Neural cell (in vitro differentiated cells): ENCODE measurements around the gene CBLB. TPM values are rescaled to one million over a fixed set of nuclear protein-coding genes. Genes with fewer than 3 reads are reported as not detected.

Experiments
- H2AFZ ChIP-seq: fragments of 200-600, 300-800 bp; sonication (generic), shearing (Covaris generic); 2 replicates; pipeline ENCODE4 v1.6.0; 2014; ENCODE audit warnings: low read depth, mild to moderate bottlenecking, antibody characterized with exemption, low read length, moderate library complexity
- H3F3A ChIP-seq: fragments of 200-600 bp; shearing (Covaris generic); 2 replicates; pipeline ENCODE4 v1.6.1; 2016; ENCODE audit warnings: mild to moderate bottlenecking, moderate library complexity, mixed read lengths, antibody characterized with exemption, low read length; ENCODE audit not compliant: insufficient read depth, poor library complexity, severe bottlenecking
- H3K27ac ChIP-seq: fragments of 200-600, 300-800 bp; sonication (generic), shearing (Covaris generic); 2 replicates; pipeline ENCODE4 v1.5.1; 2014; ENCODE audit warnings: mild to moderate bottlenecking, low read length, moderate library complexity
- H3K27me3 ChIP-seq: fragments of 300-800, 200-600 bp; sonication (generic), shearing (Covaris generic); 2 replicates; pipeline ENCODE4 v1.6.0; 2014; ENCODE audit warnings: mild to moderate bottlenecking, low read depth, low read length, moderate library complexity; ENCODE audit not compliant: insufficient read depth
- H3K36me3 ChIP-seq: fragments of 300-800, 200-600 bp; sonication (generic), shearing (Covaris generic); 2 replicates; pipeline ENCODE4 v1.5.1; 2014; ENCODE audit warnings: mild to moderate bottlenecking, antibody characterized with exemption, low read length, moderate library complexity; ENCODE audit not compliant: insufficient read depth
- H3K4me2 ChIP-seq: fragments of 300-800, 200-600 bp; sonication (generic), shearing (Covaris generic); 2 replicates; pipeline ENCODE4 v1.6.0; 2014; ENCODE audit warnings: mild to moderate bottlenecking, low read length
- H3K4me3 ChIP-seq: fragments of 300-800, 200-600 bp; sonication (generic), shearing (Covaris generic); 2 replicates; pipeline ENCODE4 v1.5.1; 2014; ENCODE audit warnings: mild to moderate bottlenecking, low read length, moderate library complexity
- H3K79me2 ChIP-seq: fragments of 200-600 bp; shearing (Covaris generic); replicated peaks from 2 replicates; pipeline ENCODE4 v1.6.0; 2014; ENCODE audit warnings: mild to moderate bottlenecking, low read length, moderate library complexity; ENCODE audit not compliant: insufficient read depth
- H3K9ac ChIP-seq: fragments of 300-800, 200-600 bp; sonication (generic), shearing (Covaris generic); 2 replicates; pipeline ENCODE4 v1.6.1; 2016; ENCODE audit warnings: mild to moderate bottlenecking, low read length, mixed read lengths
- H3K9me2 ChIP-seq: fragments of 200-600 bp; shearing (Covaris generic); 2 replicates; pipeline ENCODE4 v1.6.1; 2016; ENCODE audit warnings: mild to moderate bottlenecking, low read length, mixed read lengths; ENCODE audit not compliant: insufficient read depth
- H3K9me3 ChIP-seq: fragments of 200-600, 300-800 bp; sonication (generic), shearing (Covaris generic); 2 replicates; pipeline ENCODE4 v1.6.1; 2016; ENCODE audit warnings: mild to moderate bottlenecking, mixed run types, low read length, moderate library complexity, mixed read lengths
- H4K20me1 ChIP-seq: fragments of 200-600 bp; shearing (Covaris generic); 2 replicates; pipeline ENCODE4 v1.6.1; 2016; ENCODE audit warnings: mild to moderate bottlenecking, mixed run types; ENCODE audit not compliant: insufficient read depth
- CTCF ChIP-seq: fragments of 450-650 bp; IDR thresholded peaks from 2 replicates; pipeline ENCODE4 v1.5.1; 2014; ENCODE audit warnings: antibody characterized with exemption, mild to moderate bottlenecking, moderate library complexity; ENCODE audit not compliant: poor library complexity, severe bottlenecking
- EP300 ChIP-seq: fragments of 450-650 bp; conservative IDR thresholded peaks from 2 replicates; pipeline ENCODE4 v1.6.1; 2014; ENCODE audit warnings: antibody characterized with exemption, mild to moderate bottlenecking, moderate library complexity; ENCODE audit not compliant: poor library complexity, severe bottlenecking
- EZH2 ChIP-seq: fragments of 200-600, 300-800 bp; shearing (Covaris generic), sonication (generic); IDR thresholded peaks from 2 replicates; pipeline ENCODE4 v1.6.1; 2014; ENCODE audit warnings: antibody characterized with exemption, low read length, borderline replicate concordance, mild to moderate bottlenecking; ENCODE audit not compliant: insufficient read depth, poor library complexity, severe bottlenecking
- MXI1 ChIP-seq: fragments of 450-650 bp; conservative IDR thresholded peaks from 2 replicates; pipeline ENCODE4 v1.6.1; 2014; ENCODE audit warnings: antibody characterized with exemption, mild to moderate bottlenecking; ENCODE audit not compliant: poor library complexity, severe bottlenecking
- POLR2AphosphoS5 ChIP-seq: IDR thresholded peaks from 2 replicates; pipeline ENCODE4 v1.6.1; 2012
- RAD21 ChIP-seq: fragments of 450-650 bp; conservative IDR thresholded peaks from 2 replicates; pipeline ENCODE4 v1.6.1; 2014; ENCODE audit warnings: antibody characterized with exemption, mild to moderate bottlenecking, moderate library complexity
- REST ChIP-seq: IDR thresholded peaks from 2 replicates; pipeline ENCODE4 v1.6.1; 2012; ENCODE audit warnings: borderline replicate concordance
- SMC3 ChIP-seq: fragments of 450-650 bp; conservative IDR thresholded peaks from 2 replicates; pipeline ENCODE4 v1.6.1; 2014; ENCODE audit warnings: antibody characterized with exemption, mild to moderate bottlenecking, moderate library complexity; ENCODE audit not compliant: poor library complexity
- TAF1 ChIP-seq: IDR thresholded peaks from 2 replicates; pipeline ENCODE4 v1.6.1; 2012; ENCODE audit warnings: low read depth
- polyA plus RNA-seq: library from polyadenylated mRNA; depleted of rRNA; stranded (reverse); fragments of >200 nt; gene quantifications from 2 replicates; pipeline ENCODE4 v1.2.3, GENCODE V29; 2014

The CBLB gene
- polyA plus RNA-seq, 1 donor from 2014 or later: 36.4 TPM

DNA sequence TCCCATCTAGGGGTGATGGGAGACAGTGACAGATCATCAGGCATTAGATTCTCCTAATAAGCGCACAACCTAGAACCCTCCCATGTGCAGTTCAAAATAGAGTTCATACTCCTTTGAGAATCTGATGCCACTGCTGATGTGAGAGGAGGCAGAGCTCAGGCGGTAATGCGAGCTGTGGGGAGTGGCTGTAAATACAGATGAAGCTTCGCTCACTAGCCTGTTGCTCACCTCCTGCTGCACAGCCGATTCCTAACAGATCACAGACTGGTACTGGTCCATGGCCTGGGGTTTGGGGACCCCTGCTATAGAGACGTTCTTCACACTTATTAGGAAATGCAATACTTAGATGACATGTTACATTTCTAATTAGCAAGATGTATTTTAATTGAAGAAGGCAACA, 154.4 kb downstream of the CBLB start:
- TF ChIP-seq REST: no peak
- TF ChIP-seq RAD21: no peak
- no peak for TF ChIP-seq TAF1
- no peak for TF ChIP-seq MXI1
- TF ChIP-seq CTCF: no peak
- TF ChIP-seq SMC3: no peak
- TF ChIP-seq POLR2AphosphoS5: no peak
- TF ChIP-seq EP300: no peak
- no peak for TF ChIP-seq EZH2
- H3K9me3 ChIP-seq: no peaks in the 10 kb centered on the region
- no peak overlapping the region for H3K9ac ChIP-seq

GRCh38 chr3:105708980-105709379, 159.8 kb downstream of the CBLB start:
- no peak overlapping the region for H3K4me3 ChIP-seq
- no peaks in the 10 kb centered on the region for H3K79me2 ChIP-seq
- no peak overlapping the region for H2AFZ ChIP-seq
- H3K27ac ChIP-seq: no peak overlapping the region
- H3F3A ChIP-seq: no peaks in the 10 kb centered on the region
- H3K27me3 ChIP-seq: no peaks in the 10 kb centered on the region
- no peaks in the 10 kb centered on the region for H4K20me1 ChIP-seq
- no peak overlapping the region for H3K4me2 ChIP-seq
- H3K9me2 ChIP-seq: no peaks in the 10 kb centered on the region
- TF ChIP-seq REST: no peak
- no peak for TF ChIP-seq EP300
- TF ChIP-seq MXI1: no peak
- TF ChIP-seq CTCF: no peak
- TF ChIP-seq EZH2: no peak
- TF ChIP-seq TAF1: no peak
- TF ChIP-seq POLR2AphosphoS5: no peak
- no peak for TF ChIP-seq SMC3
- no peak for TF ChIP-seq RAD21
- H3K9me3 ChIP-seq: no peaks in the 10 kb centered on the region
- H3K9ac ChIP-seq: no peak overlapping the region
- peaks cover 13% of the 10 kb centered on the region for H3K36me3 ChIP-seq

More for the DNA sequence above, 154.4 kb downstream of the CBLB start:
- Histone ChIP-seq H3K9me2 (no peaks in the 10 kb centered on the region), H4K20me1 (no peaks in the 10 kb centered on the region), H3K4me2 (peak overlapping the region; percentile 6), H3K4me3 (no peak overlapping the region), H2AFZ (no peak overlapping the region), H3K27ac (peak overlapping the region; percentile 34), H3F3A (no peaks in the 10 kb centered on the region), H3K27me3 (no peaks in the 10 kb centered on the region), H3K36me3 (peaks cover 7% of the 10 kb centered on the region), H3K79me2 (no peaks in the 10 kb centered on the region)
